ENCODE results near the gene TPSB2. TPM values are rescaled to one million over a fixed set of nuclear protein-coding genes. Genes with fewer than 3 reads are reported as not detected.
"Not testable (repeated sequence)": the region's sequence is repeated elsewhere in the genome, so short reads cannot be mapped to it uniquely, and the experiment has no call there.

The TPSB2 gene
- total RNA-seq, 1 donor = not detected

DNA sequence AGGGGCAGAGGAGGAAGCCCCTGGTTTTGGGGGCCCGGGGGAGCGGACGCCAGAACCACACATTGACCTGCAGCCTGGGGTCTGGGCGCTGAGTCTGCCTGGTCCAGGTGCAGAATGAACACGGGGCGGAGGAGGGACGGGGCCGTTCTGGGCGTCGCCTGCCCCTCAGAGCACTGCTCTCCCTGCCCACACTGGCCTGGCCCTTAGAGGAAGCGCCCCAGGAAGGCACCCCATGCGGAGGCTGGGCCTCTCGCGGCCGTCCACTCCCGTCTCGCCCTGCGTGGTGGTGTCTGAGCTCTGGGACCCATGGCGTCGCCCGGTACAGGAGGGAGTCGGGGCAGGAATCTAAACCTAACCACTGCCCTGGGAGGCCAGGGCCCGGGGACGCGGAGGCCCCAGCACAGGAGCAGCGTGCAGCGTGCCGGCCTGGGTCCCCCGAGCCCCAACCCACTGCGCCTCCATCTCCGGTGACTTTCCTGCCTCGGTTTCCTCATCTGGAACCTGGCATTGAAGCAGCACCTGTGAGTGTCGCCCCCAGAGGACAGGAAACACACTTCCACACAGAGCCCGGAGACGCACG, 30.2 kb upstream of the TPSB2 start:
- no peak for DNase-seq (ENCODE audit: low read depth)
- TF ChIP-seq CTCF (IDR thresholded peaks at IDR 0.05; ENCODE audit: insufficient read depth, low read length) = no peak
- no peak overlapping the region for H3K4me3 ChIP-seq (ENCODE audit: low read depth, low read length)

GRCh38 chr16:1259760-1260068, 29.7 kb upstream of the TPSB2 start:
- DNase-seq (ENCODE audit: low read depth) = no peak
- H3K4me3 ChIP-seq (ENCODE audit: low read depth, low read length) = no peak overlapping the region
- TF ChIP-seq CTCF (IDR thresholded peaks at IDR 0.05; ENCODE audit: insufficient read depth, low read length) = no peak

DNA sequence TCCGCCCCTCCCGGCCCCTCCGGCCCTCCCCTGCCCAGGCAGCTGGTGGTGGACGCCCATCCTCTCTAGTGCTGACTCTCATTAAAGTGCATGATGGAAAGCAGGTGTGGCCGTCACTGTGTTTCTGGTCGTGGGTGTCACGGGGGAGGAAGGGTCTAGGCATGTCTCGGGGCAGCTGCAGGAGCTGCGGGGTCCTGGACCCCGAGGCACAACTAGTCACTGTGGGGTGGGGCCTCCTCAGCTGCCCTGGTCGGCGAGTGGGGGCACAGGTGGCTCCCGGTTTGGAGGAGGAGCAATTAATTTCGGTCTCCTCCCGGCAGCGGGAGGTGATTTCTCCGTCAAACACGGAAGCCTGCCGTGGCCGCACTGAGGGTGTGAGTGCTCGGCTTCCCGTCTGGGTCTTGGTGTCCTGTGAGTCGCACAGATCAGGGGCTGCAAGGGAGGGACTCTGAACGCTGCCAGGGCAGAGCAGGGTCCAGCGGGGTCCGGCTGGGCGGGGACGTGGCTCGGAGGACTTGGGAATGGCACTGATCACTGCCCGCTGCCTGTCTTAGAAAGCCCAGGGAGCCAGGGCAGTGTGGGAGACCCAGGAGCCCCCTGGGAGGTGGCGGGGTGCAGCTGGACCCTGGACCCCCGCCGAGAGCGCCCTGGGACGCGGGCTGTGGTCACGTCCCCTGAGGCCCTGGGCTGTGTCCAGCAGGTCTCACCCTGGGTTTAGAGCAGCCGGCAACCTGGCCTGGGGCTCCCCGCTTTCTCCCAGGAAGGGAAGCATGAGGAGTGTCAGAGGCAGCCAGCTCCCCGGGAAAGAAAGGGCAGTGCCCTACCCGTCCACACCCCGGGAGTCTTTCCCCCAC, 29.1 kb upstream of the TPSB2 start:
- no peak for TF ChIP-seq CTCF (IDR thresholded peaks at IDR 0.05; ENCODE audit: insufficient read depth, low read length)
- no peak for DNase-seq (ENCODE audit: low read depth)
- no peak overlapping the region for H3K4me3 ChIP-seq (ENCODE audit: low read depth, low read length)

- no peak overlapping the region for H3K4me3 ChIP-seq (ENCODE audit: low read depth, low read length)
- DNase-seq (ENCODE audit: low read depth) = no peak
- no peak for TF ChIP-seq CTCF (IDR thresholded peaks at IDR 0.05; ENCODE audit: insufficient read depth, low read length)
Observed at GRCh38 chr16:1258225-1258600, 28.2 kb upstream of the TPSB2 start.

DNA sequence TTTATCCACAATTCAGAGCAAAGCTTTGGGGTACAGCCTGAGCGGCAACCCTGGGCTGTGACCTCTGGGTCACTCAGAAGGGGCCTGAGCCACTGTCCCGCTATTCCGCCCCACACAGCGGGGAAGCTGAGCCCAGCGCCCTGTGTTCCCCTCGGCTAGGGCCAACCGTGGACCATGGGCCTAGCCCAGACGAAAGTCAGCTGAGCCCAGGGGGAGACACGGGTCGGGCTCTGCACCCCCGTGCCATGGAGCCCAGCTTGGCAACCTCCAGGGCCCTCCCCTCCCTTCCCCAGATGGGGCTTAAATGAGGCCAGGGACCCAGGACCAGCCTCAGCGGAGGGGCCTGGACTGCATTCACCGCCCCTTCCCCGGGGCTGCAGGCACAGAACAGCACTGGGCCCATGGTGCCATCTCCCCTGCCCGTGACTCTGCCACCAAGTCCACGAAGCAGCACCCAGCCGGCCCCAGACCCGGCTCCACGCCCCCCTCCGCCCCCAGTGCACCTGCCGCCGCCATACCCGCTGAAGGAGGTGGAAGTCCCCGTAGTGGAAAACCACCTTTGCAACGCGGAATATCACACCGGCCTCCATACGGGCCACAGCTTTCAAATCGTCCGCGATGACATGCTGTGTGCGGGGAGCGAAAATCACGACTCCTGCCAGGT, 27.7 kb upstream of the TPSB2 start:
- no peak for TF ChIP-seq CTCF (IDR thresholded peaks at IDR 0.05; ENCODE audit: insufficient read depth, low read length)
- no peak overlapping the region for H3K4me3 ChIP-seq (ENCODE audit: low read depth, low read length)

GRCh38 chr16:1256874-1257322, 26.9 kb upstream of the TPSB2 start:
- no peak for TF ChIP-seq CTCF (IDR thresholded peaks at IDR 0.05; ENCODE audit: insufficient read depth, low read length)
- no peak for DNase-seq (ENCODE audit: low read depth)
- H3K4me3 ChIP-seq (ENCODE audit: low read depth, low read length) = no peak overlapping the region

More for the DNA sequence above, 27.7 kb upstream of the TPSB2 start:
- DNase-seq (ENCODE audit: low read depth) = no peak

DNA sequence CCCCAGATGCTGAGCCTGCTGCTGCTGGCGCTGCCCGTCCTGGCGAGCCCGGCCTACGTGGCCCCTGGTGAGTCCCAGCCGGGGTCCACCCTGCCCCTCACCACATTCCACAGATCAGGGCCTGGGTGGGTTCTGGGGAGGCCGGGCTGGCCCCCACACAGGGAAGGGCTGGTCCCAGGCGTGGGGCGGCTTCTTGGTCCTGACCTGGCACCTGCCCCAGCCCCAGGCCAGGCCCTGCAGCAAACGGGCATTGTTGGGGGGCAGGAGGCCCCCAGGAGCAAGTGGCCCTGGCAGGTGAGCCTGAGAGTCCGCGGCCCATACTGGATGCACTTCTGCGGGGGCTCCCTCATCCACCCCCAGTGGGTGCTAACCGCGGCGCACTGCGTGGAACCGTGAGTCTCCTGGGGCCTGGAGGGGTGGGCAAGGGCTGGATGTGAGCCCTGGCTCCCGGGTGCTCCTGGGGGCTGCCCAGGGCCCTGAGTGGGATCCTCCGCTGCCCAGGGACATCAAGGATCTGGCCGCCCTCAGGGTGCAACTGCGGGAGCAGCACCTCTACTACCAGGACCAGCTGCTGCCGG, 26.4 kb upstream of the TPSB2 start:
- H3K4me3 ChIP-seq (ENCODE audit: low read depth, low read length); DNase-seq (ENCODE audit: low read depth): not testable (repeated sequence)

DNA sequence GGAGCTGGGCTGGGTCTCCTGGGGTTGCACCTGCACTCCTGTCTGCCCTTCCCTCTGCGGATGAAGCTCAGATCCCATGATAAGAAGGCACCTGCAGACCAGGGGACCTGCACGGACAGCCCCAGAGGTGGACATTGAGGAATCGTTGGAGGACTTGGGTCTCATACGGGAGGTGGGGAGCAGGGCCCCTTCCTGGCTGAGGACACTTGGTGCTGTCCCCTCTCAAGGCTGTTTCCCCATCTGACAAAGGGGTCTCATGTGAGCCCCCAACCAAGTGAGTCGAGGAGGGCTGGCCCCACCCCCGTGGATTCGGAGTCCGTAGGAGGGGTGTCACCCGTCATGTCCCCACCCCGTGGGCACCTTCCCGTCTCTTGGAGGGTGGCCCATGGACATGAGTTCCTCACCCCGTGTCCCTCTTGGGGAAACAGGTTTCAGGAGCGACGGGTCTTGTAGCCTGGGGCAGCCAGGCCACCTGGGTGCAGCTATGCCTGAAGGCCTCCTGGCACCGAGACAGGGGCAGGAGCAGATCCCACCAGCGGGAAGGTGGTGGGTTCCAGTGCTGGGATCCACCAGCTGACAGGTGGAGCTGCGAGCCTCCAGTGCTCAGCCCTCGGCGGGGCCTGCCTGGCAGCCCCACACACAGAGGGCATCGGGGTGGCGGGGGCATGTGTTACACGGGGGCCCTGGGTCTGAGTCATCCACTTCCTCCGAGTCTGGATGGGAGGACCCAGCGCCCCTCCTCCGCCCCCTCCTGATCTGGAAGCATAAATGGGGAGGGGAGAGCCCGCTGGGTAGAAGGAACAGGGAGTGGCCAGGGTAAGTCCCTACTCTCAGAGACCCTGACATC, 25.5 kb upstream of the TPSB2 start, which contains the start of gene TPSD1:
TPSD1 (plus strand) TSS at position 794 of the 847 bp plus-strand sequence. CDS start 212 bp downstream, outside the sequence.
- DNase-seq (ENCODE audit: low read depth) = not testable (repeated sequence)

DNA sequence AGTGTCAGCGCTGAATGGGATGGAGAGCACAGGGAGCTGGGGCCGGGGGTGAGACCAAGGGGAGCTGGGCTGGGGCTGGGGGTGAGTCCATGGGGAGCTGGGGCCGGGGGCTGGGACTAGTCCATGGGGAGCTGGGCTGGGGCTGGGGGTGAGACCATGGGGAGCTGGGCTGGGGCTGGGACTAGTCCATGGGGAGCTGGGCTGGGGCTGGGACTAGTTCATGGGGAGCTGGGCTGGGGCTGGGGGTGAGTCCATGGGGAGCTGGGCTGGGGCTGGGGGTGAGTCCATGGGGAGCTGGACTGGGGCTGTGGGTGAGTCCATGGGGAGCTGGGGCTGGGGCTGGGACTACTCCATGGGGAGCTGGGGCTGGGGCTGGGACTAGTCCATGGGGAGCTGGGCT, 24.8 kb upstream of the TPSB2 start:
- DNase-seq (ENCODE audit: low read depth) = not testable (repeated sequence)

More for the DNA sequence above, 25.5 kb upstream of the TPSB2 start, which contains the start of gene TPSD1:
- H3K4me3 ChIP-seq (ENCODE audit: low read depth, low read length) = not testable (repeated sequence)

More for the DNA sequence above, 24.8 kb upstream of the TPSB2 start:
- H3K4me3 ChIP-seq (ENCODE audit: low read depth, low read length) = not testable (repeated sequence)
